HEK293T (cell line): ENCODE measurements around the gene RRN3.
"Not testable (repeated sequence)": the region's sequence is repeated elsewhere in the genome, so short reads cannot be mapped to it uniquely, and the experiment has no call there.

Experiments
- BHLHE40 ChIP-seq: fragments of 450-650 bp; IDR thresholded peaks from 2 replicates; pipeline ENCODE4 v1.6.1; 2016; ENCODE audit warnings: mild to moderate bottlenecking, moderate library complexity, borderline replicate concordance
- CTBP1 ChIP-seq: fragments of 450-650 bp; IDR thresholded peaks from 2 replicates; pipeline ENCODE4 v1.6.1; 2016; ENCODE audit warnings: borderline replicate concordance
- ELF4 ChIP-seq: fragments of 450-650 bp; IDR thresholded peaks from 2 replicates; pipeline ENCODE4 v1.6.1; 2017; ENCODE audit warnings: antibody characterized with exemption
- FOXA1 ChIP-seq: fragments of 450-650 bp; IDR thresholded peaks from 2 replicates; pipeline ENCODE4 v1.6.1; 2016; ENCODE audit warnings: mild to moderate bottlenecking
- FOXK2 ChIP-seq: fragments of 450-650 bp; IDR thresholded peaks from 2 replicates; pipeline ENCODE4 v1.6.1; 2016; ENCODE audit warnings: mild to moderate bottlenecking
- FOXM1 ChIP-seq: fragments of 450-650 bp; IDR thresholded peaks from 2 replicates; pipeline ENCODE4 v1.6.1; 2017; ENCODE audit warnings: mild to moderate bottlenecking, borderline replicate concordance
- HDGF ChIP-seq: fragments of 450-650 bp; IDR thresholded peaks from 2 replicates; pipeline ENCODE4 v1.6.1; 2017; ENCODE audit warnings: antibody characterized with exemption, borderline replicate concordance
- NFRKB ChIP-seq: fragments of 450-650 bp; IDR thresholded peaks from 2 replicates; pipeline ENCODE4 v1.6.1; 2016; ENCODE audit warnings: mild to moderate bottlenecking, moderate library complexity
- PKNOX1 ChIP-seq: fragments of 450-650 bp; IDR thresholded peaks from 2 replicates; pipeline ENCODE4 v1.6.1; 2016
- SP1 ChIP-seq: fragments of 450-650 bp; IDR thresholded peaks from 2 replicates; pipeline ENCODE4 v1.6.1; 2017
- SUZ12 ChIP-seq: fragments of 450-650 bp; IDR thresholded peaks from 2 replicates; pipeline ENCODE4 v1.6.1; 2016; ENCODE audit warnings: mild to moderate bottlenecking
- TARDBP ChIP-seq: fragments of 450-650 bp; IDR thresholded peaks from 2 replicates; pipeline ENCODE4 v1.6.1; 2016
- ZNF384 ChIP-seq: fragments of 450-650 bp; IDR thresholded peaks from 2 replicates; pipeline ENCODE4 v1.6.1; 2016

- not testable (repeated sequence) for TF ChIP-seq ELF4, FOXK2, SP1, FOXA1, TARDBP, SUZ12, HDGF, BHLHE40, CTBP1, ZNF384, NFRKB, FOXM1
- TF ChIP-seq PKNOX1, result peak; percentile 81
Observed at GRCh38 chr16:15022194-15022593, 71.9 kb downstream of the RRN3 start.
